Kidney (tissue), 14 donors: Measurements from ENCODE around the gene ADH4. TPM values are rescaled to one million over a fixed set of nuclear protein-coding genes. Genes with fewer than 3 reads are reported as not detected.
"Not testable (repeated sequence)": the region's sequence is repeated elsewhere in the genome, so short reads cannot be mapped to it uniquely, and the experiment has no call there.

Experiments
- DNase-seq, 5 donors: peaks; one replicate each; pipeline ENCODE4 v3.0.0-alpha.2; 2013 to 2020
- FAIRE-seq: peaks from 2 replicates; lab custom pipeline; 2012; peaks lifted over from hg19 to GRCh38; lab: Jason Lieb, UNC
- H3K27ac ChIP-seq, 2 donors: one replicate each; pipeline ENCODE4 v1.7.0; 2013; ENCODE audit warnings: low read depth in 2 of 2, low read length in 2 of 2, inconsistent platforms in 1 of 2
- H3K27me3 ChIP-seq: one replicate; pipeline ENCODE4 v1.7.1; 2013; ENCODE audit warnings: low read length, inconsistent platforms; ENCODE audit not compliant: control insufficient read depth, insufficient read depth
- H3K36me3 ChIP-seq, 3 donors: one replicate each; pipeline versions ENCODE4 v1.7.0 to v1.7.1; 2013; ENCODE audit warnings: low read length in 3 of 3, control low read depth in 1 of 3, inconsistent platforms in 1 of 3; ENCODE audit not compliant: insufficient read depth in 3 of 3, control insufficient read depth in 2 of 3
- H3K4me1 ChIP-seq, 3 donors: one replicate each; pipeline versions ENCODE4 v1.7.0 to v1.7.1; 2013; ENCODE audit warnings: low read length in 3 of 3, inconsistent platforms in 1 of 3, low read depth in 1 of 3; ENCODE audit not compliant: control insufficient read depth in 2 of 3, insufficient read depth in 2 of 3
- H3K4me3 ChIP-seq, 3 donors: one replicate each; pipeline versions ENCODE4 v1.7.0 to v1.8.1; 2013; ENCODE audit warnings: low read length in 3 of 3, control low read depth in 1 of 3, inconsistent platforms in 1 of 3
- H3K9ac ChIP-seq, 3 donors: one replicate each; pipeline versions ENCODE4 v1.7.0 to v1.7.1; 2013; ENCODE audit warnings: low read length in 3 of 3, control low read depth in 1 of 3, inconsistent platforms in 1 of 3
- H3K9me3 ChIP-seq, 3 donors: one replicate each; pipeline versions ENCODE4 v1.7.0 to v1.7.1; 2013; ENCODE audit warnings: low read length in 3 of 3, control low read depth in 1 of 3, inconsistent platforms in 1 of 3; ENCODE audit not compliant: control insufficient read depth in 2 of 3, insufficient read depth in 1 of 3
- CTCF ChIP-seq: IDR thresholded peaks from 3 replicates; pipeline ENCODE4 v1.5.1; 2012; ENCODE audit warnings: mild to moderate bottlenecking, moderate library complexity, borderline replicate concordance; ENCODE audit not compliant: insufficient read depth; ENCODE audit errors: extremely low read depth
- intact Hi-C: fragments of 100-400 bp; cut with DNase I; formaldehyde crosslinking; loops from one replicate; pipeline ENCODE4 v1.11.1; 2022
- polyA plus RNA-seq: library from polyadenylated mRNA; stranded (reverse); fragments of 350-450 nt; fragmentation: Illumina TruSeq; extraction: RNeasy Lipid Tissue Mini Kit (QIAGEN cat#74804); gene quantifications from one replicate; pipeline ENCODE4 v1.2.3, GENCODE V29; 2014; ENCODE audit warnings: low read depth, low replicate concordance; ENCODE audit not compliant: insufficient read depth
- total RNA-seq: library from RNA; stranded (reverse); fragmentation: NEBNext Ultra II Directional; extraction: Animal tissue kit (Norgen Biotek cat#: 25700); gene quantifications from one replicate; pipeline ENCODE4 v1.2.1, GENCODE V29; 2021
- donor health status: control.
- donor health status: control.
- donor health status: control.
- donor health status: control.
- donor health status: control.
- donor health status: DM: yes; HTN: yes; CAD: no.
- donor health status: Normal renal cell carcinoma (clear cell type).

Gene ADH4
- total and polyA plus RNA-seq, 2 donors from 2014 or later, result 0.52 to 5.9 TPM

- intact Hi-C loops, result no loop called here
Observed at GRCh38 chr4:99082192-99082591, 61.9 kb downstream of the ADH4 start.

GRCh38 chr4:99080869-99081268 is 63.2 kb downstream of the ADH4 start:
- H3K9me3 ChIP-seq, H3K27me3 ChIP-seq, H3K4me1 ChIP-seq, H3K9ac ChIP-seq, DNase-seq, intact Hi-C loops, H3K27ac ChIP-seq, FAIRE-seq, H3K4me3 ChIP-seq: not testable (repeated sequence)
- peaks cover 10 to 56% (median 28%) of the 10 kb centered on the region in 3 donors for H3K36me3 ChIP-seq

More at GRCh38 chr4:99082192-99082591, 61.9 kb downstream of the ADH4 start:
- Histone ChIP-seq H3K9me3 (no peaks in the 10 kb centered on the region), H3K27me3 (no peaks in the 10 kb centered on the region), H3K36me3 (peaks cover 5 to 47% (median 22%) of the 10 kb centered on the region in 3 donors), H3K4me3 (no peak overlapping the region), H3K9ac (no peak overlapping the region), H3K27ac (no peak overlapping the region), H3K4me1 (peaks cover 0 to 2% (median 0%) of the 10 kb centered on the region in 3 donors)
- no peak for TF ChIP-seq CTCF
- FAIRE-seq, result no peak
- no peak for DNase-seq

GRCh38 chr4:99079625-99080295 is 64.3 kb downstream of the ADH4 start:
- Histone ChIP-seq H3K27me3 (no peaks in the 10 kb centered on the region), H3K9ac (no peak overlapping the region), H3K4me3 (no peak overlapping the region), H3K36me3 (peaks cover 11 to 60% (median 30%) of the 10 kb centered on the region in 3 donors), H3K9me3 (no peaks in the 10 kb centered on the region), H3K4me1 (no peaks in the 10 kb centered on the region), H3K27ac (no peak overlapping the region)
- no peak for TF ChIP-seq CTCF
- DNase-seq (no peak), FAIRE-seq (no peak)
- intact Hi-C loops, result no loop called here

- no peak for DNase-seq
Observed at GRCh38 chr4:99078931-99079624, 65.0 kb downstream of the ADH4 start.

More at GRCh38 chr4:99078931-99079624, 65.0 kb downstream of the ADH4 start:
- no peak for TF ChIP-seq CTCF
- intact Hi-C loops, result no loop called here
- Histone ChIP-seq H3K4me3 (no peak overlapping the region), H3K27ac (no peak overlapping the region), H3K9me3 (no peaks in the 10 kb centered on the region), H3K9ac (no peak overlapping the region), H3K4me1 (no peaks in the 10 kb centered on the region), H3K36me3 (peaks cover 10 to 60% (median 29%) of the 10 kb centered on the region in 3 donors), H3K27me3 (no peaks in the 10 kb centered on the region)
- FAIRE-seq, result no peak
